DOHH2 (cell line): Measurements from ENCODE around the gene SEC63.

Experiments
- EZH2phosphoT487 ChIP-seq: fragments of 200-600 bp; sonication (generic); IDR thresholded peaks from 2 replicates; pipeline ENCODE4 v1.6.1; 2017; ENCODE audit warnings: borderline replicate concordance, mild to moderate bottlenecking, antibody characterized with exemption, low read length, moderate library complexity, mixed read lengths
- TF ChIP-seq, protein P1 (sequence below): fragments of 200-600 bp; sonication (generic); IDR thresholded peaks from one replicate; pipeline ENCODE4 v1.5.1; 2014; ENCODE audit warnings: antibody characterized with exemption, mild to moderate bottlenecking, low read depth, low read length; ENCODE audit not compliant: poor library complexity, severe bottlenecking

DNA sequence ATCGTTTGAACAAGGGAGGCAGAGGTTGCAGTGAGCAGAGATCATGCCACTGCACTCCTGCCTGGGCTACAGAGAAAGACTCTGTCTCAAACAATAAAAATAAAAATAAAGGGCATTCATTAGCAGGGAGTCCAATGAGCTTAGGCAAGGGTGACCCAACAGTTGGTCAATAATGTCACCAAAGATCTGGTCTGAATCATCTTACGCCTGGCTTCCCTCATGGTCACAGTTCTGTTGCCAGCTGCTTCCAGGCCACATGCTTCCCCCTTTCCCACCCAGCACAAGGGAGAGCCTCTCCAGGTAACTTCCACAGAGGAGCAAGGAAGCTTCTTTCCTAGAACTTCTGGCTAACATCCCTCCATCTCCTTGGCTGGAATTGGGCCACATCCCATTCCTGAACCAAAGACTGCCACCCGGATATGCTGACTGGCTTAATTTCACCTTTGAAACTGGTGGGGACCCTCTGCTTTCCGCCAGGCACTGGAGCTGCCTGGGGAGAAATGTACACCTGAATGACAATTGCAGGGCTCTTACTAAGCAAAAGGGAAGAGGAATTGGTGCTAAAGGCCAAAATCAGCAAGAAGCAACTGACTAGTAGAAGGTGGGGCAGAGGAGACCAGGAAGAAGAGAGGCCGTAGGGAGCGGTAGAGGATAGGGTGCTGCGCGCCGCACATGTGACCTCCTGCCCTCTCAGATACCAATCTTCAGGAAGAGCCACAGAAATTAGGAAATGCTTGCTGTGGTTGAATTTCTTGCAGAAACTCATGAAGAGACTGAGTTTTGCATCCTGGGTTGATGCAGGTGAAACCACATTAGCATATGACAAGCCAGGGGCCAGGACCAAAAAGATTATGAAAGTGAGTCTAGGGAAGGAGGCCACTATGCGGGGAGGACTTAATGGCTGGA lies 125.6 kb downstream of the SEC63 start:
- TF ChIP-seq, protein P1, sequence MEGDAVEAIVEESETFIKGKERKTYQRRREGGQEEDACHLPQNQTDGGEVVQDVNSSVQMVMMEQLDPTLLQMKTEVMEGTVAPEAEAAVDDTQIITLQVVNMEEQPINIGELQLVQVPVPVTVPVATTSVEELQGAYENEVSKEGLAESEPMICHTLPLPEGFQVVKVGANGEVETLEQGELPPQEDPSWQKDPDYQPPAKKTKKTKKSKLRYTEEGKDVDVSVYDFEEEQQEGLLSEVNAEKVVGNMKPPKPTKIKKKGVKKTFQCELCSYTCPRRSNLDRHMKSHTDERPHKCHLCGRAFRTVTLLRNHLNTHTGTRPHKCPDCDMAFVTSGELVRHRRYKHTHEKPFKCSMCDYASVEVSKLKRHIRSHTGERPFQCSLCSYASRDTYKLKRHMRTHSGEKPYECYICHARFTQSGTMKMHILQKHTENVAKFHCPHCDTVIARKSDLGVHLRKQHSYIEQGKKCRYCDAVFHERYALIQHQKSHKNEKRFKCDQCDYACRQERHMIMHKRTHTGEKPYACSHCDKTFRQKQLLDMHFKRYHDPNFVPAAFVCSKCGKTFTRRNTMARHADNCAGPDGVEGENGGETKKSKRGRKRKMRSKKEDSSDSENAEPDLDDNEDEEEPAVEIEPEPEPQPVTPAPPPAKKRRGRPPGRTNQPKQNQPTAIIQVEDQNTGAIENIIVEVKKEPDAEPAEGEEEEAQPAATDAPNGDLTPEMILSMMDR, result no peak
- no peak for TF ChIP-seq EZH2phosphoT487
